ENCODE results near the gene NPAS3. TPM values are rescaled to one million over a fixed set of nuclear protein-coding genes. Genes with fewer than 3 reads are reported as not detected.

NPAS3 gene
- total RNA-seq, 4 donors from 2014 or later: 1.5 to 12.3 (median 3.4) TPM

GRCh38 chr14:33250963-33251362 lies 312.3 kb downstream of the NPAS3 start:
- Histone ChIP-seq H3K27me3 (no peaks in the 10 kb centered on the region), H3K27ac (no peak overlapping the region), H3K4me3 (no peak overlapping the region), H3K36me3 (no peaks in the 10 kb centered on the region), H3K9me3 (no peaks in the 10 kb centered on the region), H3K4me1 (peaks cover 0 to 6% (median 0%) of the 10 kb centered on the region in 4 donors)
- no peak for DNase-seq (ENCODE audit: low spot score in 2 of 2)
- TF ChIP-seq EP300 (IDR thresholded peaks at IDR 0.05): no peak
- TF ChIP-seq POLR2A (IDR thresholded peaks at IDR 0.05): no peak
- 79 to 83% methylated on average over 2 of the region's 2 CpGs for WGBS, 2 donors

GRCh38 chr14:33254342-33254741 lies 315.7 kb downstream of the NPAS3 start:
- WGBS, 2 donors: 42 to 44% methylated on average over 3 of the region's 3 CpGs
- DNase-seq (ENCODE audit: low spot score in 2 of 2): no peak

GRCh38 chr14:33254861-33255395 lies 316.2 kb downstream of the NPAS3 start:
- Histone ChIP-seq H3K4me3 (no peak overlapping the region), H3K9me3 (no peaks in the 10 kb centered on the region), H3K27ac (no peak overlapping the region), H3K27me3 (no peaks in the 10 kb centered on the region), H3K4me1 (peaks cover 0 to 6% (median 0%) of the 10 kb centered on the region in 4 donors), H3K36me3 (no peaks in the 10 kb centered on the region)
- DNase-seq (ENCODE audit: low spot score in 2 of 2): no peak
- 7 to 8% methylated on average over 1 of the region's 1 CpG for WGBS, 2 donors
- no peak for TF ChIP-seq EP300 (IDR thresholded peaks at IDR 0.05)
- no peak for TF ChIP-seq CTCF (IDR thresholded peaks at IDR 0.05)
- TF ChIP-seq POLR2A (IDR thresholded peaks at IDR 0.05): no peak

More at GRCh38 chr14:33254342-33254741, 315.7 kb downstream of the NPAS3 start:
- Histone ChIP-seq H3K27ac (no peak overlapping the region), H3K36me3 (no peaks in the 10 kb centered on the region), H3K4me1 (peaks cover 0 to 6% (median 0%) of the 10 kb centered on the region in 4 donors), H3K27me3 (no peaks in the 10 kb centered on the region), H3K9me3 (no peaks in the 10 kb centered on the region), H3K4me3 (no peak overlapping the region)
- TF ChIP-seq EP300 (IDR thresholded peaks at IDR 0.05) (no peak), CTCF (IDR thresholded peaks at IDR 0.05) (no peak), POLR2A (IDR thresholded peaks at IDR 0.05) (no peak)

- 63 to 89% methylated on average over 2 of the region's 2 CpGs for WGBS, 2 donors
- DNase-seq (ENCODE audit: low spot score in 2 of 2): no peak
- Histone ChIP-seq H3K27me3 (no peaks in the 10 kb centered on the region), H3K4me3 (no peak overlapping the region), H3K4me1 (peaks cover 0 to 6% (median 0%) of the 10 kb centered on the region in 4 donors), H3K36me3 (no peaks in the 10 kb centered on the region), H3K9me3 (no peaks in the 10 kb centered on the region), H3K27ac (no peak overlapping the region)
- TF ChIP-seq EP300 (IDR thresholded peaks at IDR 0.05) (no peak), CTCF (IDR thresholded peaks at IDR 0.05) (no peak), POLR2A (IDR thresholded peaks at IDR 0.05) (no peak)
These were observed 319.1 kb downstream of the NPAS3 start for GRCh38 chr14:33257796-33258195.

GRCh38 chr14:33259764-33260163 lies 321.1 kb downstream of the NPAS3 start:
- Histone ChIP-seq H3K4me1 (peaks cover 0 to 4% (median 0%) of the 10 kb centered on the region in 4 donors), H3K27ac (no peak overlapping the region), H3K27me3 (no peaks in the 10 kb centered on the region), H3K36me3 (no peaks in the 10 kb centered on the region), H3K4me3 (no peak overlapping the region), H3K9me3 (no peaks in the 10 kb centered on the region)
- 69 to 71% methylated on average over 6 of the region's 6 CpGs for WGBS, 2 donors
- no peak for DNase-seq (ENCODE audit: low spot score in 2 of 2)
- TF ChIP-seq POLR2A (IDR thresholded peaks at IDR 0.05): no peak
- no peak for TF ChIP-seq CTCF (IDR thresholded peaks at IDR 0.05)
- TF ChIP-seq EP300 (IDR thresholded peaks at IDR 0.05): no peak

All from tibial nerve (tissue), 4 donors.